ENCODE measurements around the gene SPAG6.
A peak's percentile ranks its signal among the peaks of the same experiment; 100 is the strongest.

SPAG6 gene

GRCh38 chr10:22321924-22322640 is 23.2 kb upstream of the SPAG6 start:
- peak in 21 of 58 donors; percentile 10 to 62 (median 35) for DNase-seq

- no peak for DNase-seq
These were observed 22.6 kb upstream of the SPAG6 start for GRCh38 chr10:22322641-22323160.

GRCh38 chr10:22323538-22324305 is 21.6 kb upstream of the SPAG6 start:
- no peak for DNase-seq

GRCh38 chr10:22324413-22324812 is 20.9 kb upstream of the SPAG6 start:
- no peak for DNase-seq

GRCh38 chr10:22324893-22325271 is 20.4 kb upstream of the SPAG6 start:
- no peak for DNase-seq

GRCh38 chr10:22325272-22326144 is 19.8 kb upstream of the SPAG6 start:
- DNase-seq: peak in 41 of 58 donors; percentile 20 to 85 (median 47)

- no peak for DNase-seq
These were observed 19.1 kb upstream of the SPAG6 start for GRCh38 chr10:22326145-22326702.

- no peak for DNase-seq
These were observed 16.1 kb upstream of the SPAG6 start for GRCh38 chr10:22329150-22329549.

DNA sequence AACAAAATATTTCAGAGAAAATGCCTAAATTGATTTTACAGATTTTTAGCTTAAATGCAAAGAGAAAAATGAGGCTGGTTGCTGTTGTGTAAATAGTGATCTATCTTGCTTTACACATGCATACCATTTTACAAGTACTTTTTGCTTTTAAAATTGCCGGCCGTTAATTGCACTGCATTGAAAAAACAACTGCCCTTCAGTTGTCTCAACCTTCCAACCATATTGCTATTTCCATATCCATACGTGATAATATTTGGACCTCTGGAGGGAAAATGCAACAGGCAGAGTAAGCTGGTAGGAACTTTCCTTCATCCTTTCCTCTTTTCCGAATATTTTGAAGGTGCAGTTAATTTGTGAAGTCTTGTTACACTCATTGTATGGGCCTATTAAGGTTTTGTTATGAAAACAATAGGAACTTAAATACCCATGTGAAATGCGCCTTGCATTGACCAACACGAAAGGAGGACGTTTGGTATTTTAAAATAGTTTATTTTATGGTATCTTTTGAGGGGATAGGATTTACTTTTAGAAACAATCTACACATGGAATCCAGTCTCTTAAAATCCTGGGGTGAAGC is 13.1 kb upstream of the SPAG6 start:
- DNase-seq: no peak

- DNase-seq: no peak
These were observed 11.9 kb upstream of the SPAG6 start for GRCh38 chr10:22333167-22333974.

DNA sequence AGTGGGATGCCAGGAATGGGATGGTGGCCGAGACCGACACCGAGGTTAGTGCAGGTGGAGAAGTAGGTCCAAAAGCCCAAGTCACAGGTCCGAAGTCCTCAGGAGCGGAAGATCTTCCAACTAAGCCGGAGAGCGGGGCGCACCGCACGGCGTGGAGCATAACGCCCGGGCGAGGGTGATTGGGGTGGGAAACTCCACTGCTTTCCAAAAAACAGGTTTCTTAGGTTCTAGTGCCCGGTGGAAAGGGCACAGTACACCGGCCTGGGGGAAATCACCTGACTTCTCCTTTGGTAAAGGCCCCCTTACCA is 11.4 kb upstream of the SPAG6 start:
- DNase-seq: no peak

DNA sequence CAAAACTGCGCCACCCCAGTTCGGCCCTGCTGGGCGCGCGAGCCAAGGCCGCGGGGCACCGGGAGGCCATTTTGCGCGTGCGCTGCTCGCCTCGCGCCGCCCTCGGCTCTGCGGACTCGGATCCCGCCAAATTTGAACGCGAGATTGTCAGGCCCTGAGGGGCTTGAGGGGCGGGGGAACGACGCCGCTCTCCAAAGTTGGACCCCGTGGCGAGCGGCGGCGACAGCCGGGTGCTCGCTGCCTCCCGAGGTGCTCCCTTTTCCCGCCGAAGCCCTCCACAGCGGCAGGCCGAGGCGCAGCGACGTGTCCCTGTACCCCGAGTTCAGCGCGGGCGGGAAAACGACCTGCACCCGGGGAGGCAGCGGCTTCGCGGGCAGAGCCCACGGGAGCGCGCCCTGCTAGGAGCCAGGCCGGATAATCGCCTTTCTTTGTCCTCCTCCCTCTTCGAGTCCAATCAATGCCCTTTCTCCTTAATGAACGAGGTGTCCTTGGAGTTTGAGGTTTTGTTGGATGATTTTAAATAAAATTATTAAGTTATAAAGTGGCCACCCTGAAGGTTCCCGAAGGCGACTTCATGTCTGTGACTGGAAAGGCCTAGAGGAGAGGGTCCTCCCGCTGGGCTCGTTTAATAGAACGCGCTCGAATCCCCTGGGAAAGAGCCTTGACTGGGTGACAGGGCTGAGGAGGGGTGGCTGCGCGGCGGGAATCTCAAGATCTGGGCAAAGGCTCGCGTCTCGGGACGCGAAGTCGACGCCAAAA is 10.7 kb upstream of the SPAG6 start:
- peak in 1 of 58 donors; percentile 18 for DNase-seq

DNA sequence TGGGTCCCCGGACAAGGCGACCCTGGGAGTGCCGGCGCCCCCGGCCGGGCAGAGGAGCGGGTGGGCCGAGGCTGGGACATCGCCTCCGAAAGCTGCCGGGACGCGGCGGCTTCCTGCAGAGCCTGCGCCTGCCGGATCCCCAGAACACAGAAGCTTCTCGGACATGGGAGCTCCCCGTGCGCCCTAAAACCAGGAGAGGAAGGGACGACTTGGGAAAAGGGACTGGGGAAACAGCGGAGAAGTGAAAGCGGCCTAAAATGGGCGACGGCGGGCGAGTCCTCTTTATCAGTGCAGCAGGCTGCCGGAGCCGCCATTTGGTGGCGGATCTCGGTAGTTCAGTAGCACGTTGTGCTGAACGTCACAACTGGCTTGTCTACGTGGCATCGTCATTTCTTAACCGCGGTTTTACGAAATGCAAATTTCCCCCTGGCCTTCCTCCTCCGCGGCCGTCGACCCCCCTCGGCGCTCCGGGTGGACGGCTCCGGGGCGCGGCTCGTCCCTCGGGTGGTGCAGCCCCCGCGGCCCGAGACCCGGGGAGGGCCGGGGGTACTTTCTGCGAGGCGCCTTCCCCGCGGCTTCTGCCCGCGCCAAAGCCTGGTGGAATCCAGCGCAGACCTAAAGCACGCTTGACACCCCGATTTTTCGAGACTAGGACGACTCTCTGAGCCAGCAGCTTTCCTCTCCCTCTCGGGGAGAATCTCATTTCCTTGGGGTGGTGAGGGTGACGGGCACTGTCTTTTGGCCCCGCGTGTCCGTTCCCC is 9.9 kb upstream of the SPAG6 start:
- DNase-seq: peak in 18 of 58 donors; percentile 21 to 68 (median 33)

DNA sequence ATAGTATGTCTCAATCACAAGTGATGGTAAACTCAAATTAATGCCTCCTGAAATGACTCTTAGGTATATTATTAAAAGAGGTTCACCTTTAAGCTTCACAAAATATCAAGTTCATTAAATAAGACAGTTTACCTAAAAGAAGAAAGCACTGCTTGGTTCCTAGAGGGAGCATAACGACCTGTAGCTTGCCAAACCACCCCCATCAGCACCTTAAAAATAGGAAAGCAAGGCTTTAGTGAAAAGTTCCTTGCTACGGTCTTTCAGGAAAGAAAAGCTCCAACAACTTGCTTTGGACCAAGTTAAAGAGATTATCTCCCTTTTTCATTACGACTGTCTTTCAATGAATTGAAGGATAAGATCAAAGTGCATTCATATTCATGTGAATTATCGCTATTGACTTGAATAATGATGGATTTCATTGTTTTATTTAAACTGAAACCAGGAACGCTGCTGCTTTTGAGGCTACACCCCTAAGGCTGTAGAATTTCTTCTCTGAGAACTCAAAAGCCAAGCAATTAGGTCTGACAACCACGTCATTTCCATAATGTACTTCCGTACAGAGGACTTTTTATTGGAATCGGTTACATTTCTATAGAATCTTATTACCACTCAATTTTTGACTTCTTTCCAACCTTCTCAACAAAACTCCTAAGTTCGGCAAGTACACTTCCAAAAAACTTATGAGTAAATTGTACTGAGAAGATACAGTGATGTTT is 7.0 kb upstream of the SPAG6 start:
- DNase-seq: no peak

GRCh38 chr10:22338931-22339330 is 6.4 kb upstream of the SPAG6 start:
- DNase-seq: no peak

- DNase-seq: no peak
These were observed 5.5 kb upstream of the SPAG6 start for GRCh38 chr10:22339761-22340328.

Data from anterior cingulate cortex (tissue), 58 donors.